HG02678 (cell line): Measurements from ENCODE around the gene ZNF568.

Experiments
- ATAC-seq: cut with Tn5 transposase; IDR thresholded peaks from one replicate; pipeline ENCODE4 v1.9.1; 2021; ENCODE audit warnings: mild to moderate bottlenecking, moderate library complexity; ENCODE audit not compliant: unreplicated experiment

Gene ZNF568

GRCh38 chr19:36997843-36998235 lies 81.7 kb downstream of the ZNF568 start:
- ATAC-seq: no peak

- ATAC-seq: no peak
Observed at GRCh38 chr19:36999313-36999712, 83.2 kb downstream of the ZNF568 start.

- no peak for ATAC-seq
Observed at GRCh38 chr19:37007587-37008220, 91.6 kb downstream of the ZNF568 start.

GRCh38 chr19:37009871-37010270 lies 93.7 kb downstream of the ZNF568 start:
- ATAC-seq: no peak

GRCh38 chr19:37012093-37012745 lies 96.1 kb downstream of the ZNF568 start:
- no peak for ATAC-seq

- no peak for ATAC-seq
Observed at GRCh38 chr19:37014456-37014855, 98.3 kb downstream of the ZNF568 start.

GRCh38 chr19:37045140-37045539 lies 129.0 kb downstream of the ZNF568 start:
- no peak for ATAC-seq
